Tibial artery (tissue), 4 donors: ENCODE measurements around the gene UTP25.

ENCODE experiments used
- DNase-seq, 2 donors: peaks; one replicate each; pipeline ENCODE4 v3.0.0-alpha.2; 2019
- H3K27ac ChIP-seq, 2 donors: fragments of 200-600 bp; sonication (generic) in 1 of 2; 1 replicate in 1 of 2; 2 replicates in 1 of 2; pipeline ENCODE4 v1.5.1; 2018 to 2019; ENCODE audit warnings: mild to moderate bottlenecking in 1 of 2
- H3K27me3 ChIP-seq, 2 donors: fragments of 200-600 bp; sonication (generic) in 1 of 2; one replicate each; pipeline versions ENCODE4 v1.5.1 to v1.6.0; 2016 to 2019
- H3K36me3 ChIP-seq, 3 donors: fragments of 200-600 bp; sonication (generic) in 2 of 3; one replicate each; pipeline ENCODE4 v1.5.1; 2016 to 2019; ENCODE audit warnings: mild to moderate bottlenecking in 2 of 3
- H3K4me1 ChIP-seq, 4 donors: fragments of 200-600 bp; sonication (generic) in 2 of 4; 1 replicate in 3 of 4; 2 replicates in 1 of 4; pipeline ENCODE4 v1.5.1; 2016 to 2019
- H3K4me3 ChIP-seq, 2 donors: fragments of 200-600 bp; sonication (generic) in 1 of 2; 1 replicate in 1 of 2; 2 replicates in 1 of 2; pipeline ENCODE4 v1.5.1; 2018 to 2019; ENCODE audit warnings: mild to moderate bottlenecking in 2 of 2
- H3K9me3 ChIP-seq, 3 donors: fragments of 200-600 bp; sonication (generic) in 1 of 3; one replicate each; pipeline ENCODE4 v1.5.1; 2016 to 2019
- CTCF ChIP-seq, 2 experiments: fragments of 200-600 bp in 1 of 2; fragments of 450-650 bp in 1 of 2; IDR thresholded peaks; one replicate each; pipeline ENCODE4 v1.5.1; 2017 to 2019; ENCODE audit warnings: antibody characterized with exemption in 2 of 2, mild to moderate bottlenecking in 1 of 2, moderate library complexity in 1 of 2
- intact Hi-C: fragments of 100-400 bp; cut with DNase I; formaldehyde crosslinking; loops from one replicate; pipeline ENCODE4 v1.15.0; 2023; ENCODE audit warnings: low total_unique reads

UTP25 gene

GRCh38 chr1:209840611-209841010 lies 12.8 kb downstream of the UTP25 start:
- peak overlapping the region; percentile 58 to 64 for H3K27ac ChIP-seq
- no peak overlapping the region for H3K4me3 ChIP-seq
- H3K9me3 ChIP-seq: no peaks in the 10 kb centered on the region
- no peak for DNase-seq
- intact Hi-C loops: no loop called here
- peaks cover 62 to 94% (median 80%) of the 10 kb centered on the region in 3 donors for H3K36me3 ChIP-seq
- H3K27me3 ChIP-seq: no peaks in the 10 kb centered on the region
- TF ChIP-seq CTCF (IDR thresholded peaks at IDR 0.05): no peak
- H3K4me1 ChIP-seq: peaks cover 0 to 30% (median 1%) of the 10 kb centered on the region in 4 donors

- H3K27ac ChIP-seq: no peak overlapping the region
- no peaks in the 10 kb centered on the region for H3K9me3 ChIP-seq
- intact Hi-C loops: no loop called here
- TF ChIP-seq CTCF (IDR thresholded peaks at IDR 0.05): no peak
- no peaks in the 10 kb centered on the region for H3K27me3 ChIP-seq
- peaks cover 0 to 14% (median 0%) of the 10 kb centered on the region in 4 donors for H3K4me1 ChIP-seq
- no peak overlapping the region for H3K4me3 ChIP-seq
- H3K36me3 ChIP-seq: peaks cover 43 to 90% (median 70%) of the 10 kb centered on the region in 3 donors
- no peak for DNase-seq
Measured at GRCh38 chr1:209844695-209845407, 17.1 kb downstream of the UTP25 start.

- Histone ChIP-seq H3K4me1 (peaks cover 0 to 8% (median 0%) of the 10 kb centered on the region in 4 donors), H3K4me3 (no peak overlapping the region), H3K27ac (no peak overlapping the region), H3K9me3 (no peaks in the 10 kb centered on the region), H3K36me3 (peaks cover 44 to 87% (median 74%) of the 10 kb centered on the region in 3 donors), H3K27me3 (no peaks in the 10 kb centered on the region)
- no peak for TF ChIP-seq CTCF (IDR thresholded peaks at IDR 0.05)
- intact Hi-C loops: no loop called here
- no peak for DNase-seq
Measured at GRCh38 chr1:209845408-209845725, 17.6 kb downstream of the UTP25 start.

- Histone ChIP-seq H3K36me3 (peaks cover 45 to 85% (median 74%) of the 10 kb centered on the region in 3 donors), H3K27ac (no peak overlapping the region), H3K9me3 (no peaks in the 10 kb centered on the region), H3K4me1 (no peaks in the 10 kb centered on the region), H3K4me3 (no peak overlapping the region), H3K27me3 (no peaks in the 10 kb centered on the region)
- TF ChIP-seq CTCF (IDR thresholded peaks at IDR 0.05): no peak
- intact Hi-C loops: no loop called here
- DNase-seq: no peak
Measured at GRCh38 chr1:209849388-209849787, 21.6 kb downstream of the UTP25 start.

GRCh38 chr1:209850342-209850979 lies 22.7 kb downstream of the UTP25 start:
- Histone ChIP-seq H3K27me3 (no peaks in the 10 kb centered on the region), H3K36me3 (peaks cover 40 to 87% (median 64%) of the 10 kb centered on the region in 3 donors), H3K9me3 (no peaks in the 10 kb centered on the region), H3K4me1 (no peaks in the 10 kb centered on the region), H3K27ac (no peak overlapping the region), H3K4me3 (no peak overlapping the region)
- DNase-seq: no peak
- intact Hi-C loops: no loop called here
- peak in 1 of 2 experiments; percentile 25 for TF ChIP-seq CTCF (IDR thresholded peaks at IDR 0.05)
